T follicular helper cell (primary cell): ENCODE data around the gene METTL22.
A peak's percentile ranks its signal among the peaks of the same experiment; 100 is the strongest.

Experiments
- DNase-seq: peaks from one replicate; pipeline ENCODE4 v3.0.0-alpha.2; 2020; ENCODE audit warnings: low read depth

METTL22 gene

GRCh38 chr16:8668113-8668512, 46.6 kb downstream of the METTL22 start:
- DNase-seq, result no peak

DNA sequence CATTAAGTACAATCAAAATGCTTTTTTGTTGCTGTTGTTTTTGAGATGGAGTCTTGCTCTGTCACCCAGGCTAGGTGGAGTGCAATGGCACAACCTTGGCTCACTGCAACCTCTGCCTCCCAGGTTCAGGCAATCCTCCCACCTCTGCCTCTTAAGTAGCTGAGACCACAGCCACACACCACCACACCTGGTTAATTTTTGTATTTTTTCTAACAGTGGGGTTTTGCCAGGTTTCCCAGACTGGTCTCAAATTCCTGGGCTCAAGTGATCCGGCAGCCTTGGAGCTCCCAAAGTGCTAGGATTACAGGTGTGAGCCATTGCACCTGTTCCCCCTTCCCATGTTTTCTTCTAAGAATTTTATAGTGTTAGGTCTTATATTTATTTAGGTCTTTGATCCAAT, 48.0 kb downstream of the METTL22 start:
- no peak for DNase-seq

DNA sequence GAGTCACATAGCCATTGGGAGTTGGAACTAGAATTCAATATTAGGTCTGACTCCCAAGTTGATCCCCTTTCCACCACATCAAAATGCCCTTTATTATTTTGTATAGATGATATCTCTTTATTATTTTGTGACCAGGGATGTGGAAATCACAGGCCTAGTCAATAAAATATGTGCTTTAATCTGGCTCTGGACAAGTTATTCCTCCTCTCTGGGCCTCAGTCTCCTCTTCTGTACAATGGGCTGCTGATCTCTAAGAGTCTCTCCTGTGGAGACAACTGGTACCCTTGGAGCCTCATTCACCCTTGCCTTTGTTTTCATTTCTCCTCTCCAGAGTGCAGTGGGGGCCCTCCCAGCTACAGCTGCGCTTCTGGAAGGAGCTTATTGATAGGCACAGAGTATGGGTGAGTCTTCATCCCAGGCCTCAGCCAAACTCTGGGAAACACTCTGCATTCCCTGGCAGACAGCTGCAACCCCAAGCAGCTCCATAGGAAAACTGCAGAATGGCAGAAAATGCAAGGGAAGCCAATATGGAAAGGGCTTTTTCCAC, 48.6 kb downstream of the METTL22 start:
- DNase-seq, result no peak

GRCh38 chr16:8673611-8674412, 52.3 kb downstream of the METTL22 start:
- no peak for DNase-seq

DNA sequence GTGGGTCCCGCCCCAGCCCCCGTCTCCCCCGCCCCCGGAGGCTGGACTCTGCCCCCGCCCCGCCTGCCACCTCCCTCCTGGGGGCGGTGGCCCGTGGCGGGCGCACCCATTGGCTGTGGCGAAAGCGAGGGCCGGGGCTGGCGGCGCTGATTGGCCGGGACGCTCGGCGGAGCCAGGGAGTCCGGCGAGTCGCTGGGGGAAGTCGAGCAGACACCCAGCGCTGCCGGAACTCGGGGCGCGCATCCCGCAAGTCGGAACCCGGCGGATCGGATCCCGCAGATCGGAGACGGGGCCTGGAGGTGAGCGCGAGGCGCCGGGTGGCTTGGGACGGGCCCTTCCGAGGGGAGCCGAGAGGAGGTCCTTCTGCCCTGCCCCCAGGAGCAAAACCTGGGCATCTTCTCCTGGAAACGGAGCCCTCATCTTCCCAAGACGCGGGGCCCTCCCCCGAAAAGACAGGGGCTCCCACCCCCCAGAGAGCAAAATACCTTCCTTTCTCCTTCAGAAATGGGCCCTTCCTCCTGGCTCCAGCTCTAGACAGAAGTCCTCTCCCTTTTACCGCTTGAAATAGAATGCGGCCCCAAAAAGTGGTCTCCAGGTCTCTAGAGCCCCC, 53.0 kb downstream of the METTL22 start, which contains the start of gene ABAT:
Gene ABAT, plus strand, starts transcription at position 205 of the 610 bp plus-strand sequence. CDS start 61,123 bp downstream, outside the sequence.
- peak; percentile 83 for DNase-seq

- DNase-seq, result peak; percentile 33
Observed at GRCh38 chr16:8675183-8676159, 54.0 kb downstream of the METTL22 start.

DNA sequence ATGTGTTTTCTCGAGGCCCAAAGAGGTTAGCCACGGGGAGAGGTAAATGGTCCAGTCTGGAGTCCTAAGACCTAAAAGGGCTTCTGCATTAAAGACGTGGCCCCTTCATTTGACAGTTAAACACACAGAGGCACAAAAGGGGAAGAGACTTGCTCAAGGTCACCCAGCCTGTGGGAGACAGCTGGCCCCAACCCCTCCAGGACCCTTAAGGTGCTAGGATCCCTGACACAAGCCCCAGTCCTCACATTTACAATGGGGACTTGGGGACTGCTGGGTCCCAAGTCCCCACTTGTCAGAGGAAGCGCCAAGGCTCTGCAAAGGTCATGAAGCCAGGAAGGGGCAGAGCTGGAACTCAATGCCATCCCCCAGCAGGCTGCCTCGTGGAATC, 54.7 kb downstream of the METTL22 start:
- DNase-seq, result no peak

DNA sequence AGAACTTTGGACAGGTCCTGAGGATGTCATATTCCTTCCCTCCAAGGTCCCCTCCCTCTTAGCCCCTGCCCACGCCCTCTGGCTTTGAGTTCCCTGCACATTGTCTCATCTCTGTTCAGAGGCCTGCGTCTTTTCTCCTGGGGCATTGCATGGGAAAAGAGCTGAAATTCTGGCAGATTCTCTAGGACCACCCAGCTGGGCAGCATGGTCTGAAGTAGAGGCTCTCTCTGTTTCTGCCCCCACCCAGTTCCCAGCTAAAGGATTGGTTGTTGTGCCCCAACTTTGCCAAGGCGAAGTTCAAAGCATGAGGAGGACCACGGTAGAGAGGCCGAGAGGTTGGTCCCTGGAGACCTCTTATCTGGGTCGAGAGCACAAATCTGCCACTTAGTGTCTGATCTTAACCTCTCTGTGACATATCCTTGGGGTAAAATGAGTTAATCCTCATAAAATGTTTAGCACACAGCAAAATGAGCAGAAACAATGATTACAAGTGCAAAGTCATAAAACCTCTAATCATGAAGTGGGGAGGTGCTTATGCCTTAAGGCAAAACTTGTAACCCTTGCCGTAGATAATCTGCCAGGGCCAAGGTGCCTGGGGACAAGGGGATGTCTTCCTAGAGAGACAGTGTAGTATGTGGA, 55.4 kb downstream of the METTL22 start:
- no peak for DNase-seq

DNA sequence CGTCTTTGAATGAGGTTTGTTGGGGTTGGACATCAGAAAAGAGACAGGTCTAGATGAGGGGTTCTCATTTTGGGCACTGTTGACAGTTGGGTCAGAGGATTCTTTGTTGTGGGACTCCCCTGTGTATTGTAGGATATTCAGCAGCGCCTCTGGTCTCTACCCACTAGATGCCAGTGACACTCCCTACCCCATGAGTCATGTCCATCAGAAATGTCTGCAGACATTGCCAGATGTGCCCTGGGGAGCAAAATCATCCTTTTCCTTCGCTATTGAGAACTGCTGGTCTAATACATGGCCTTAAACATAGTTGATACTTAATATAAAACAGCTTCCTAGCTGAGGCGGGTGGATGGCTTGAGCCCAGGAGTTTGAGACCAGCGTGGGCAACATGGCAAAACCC, 56.0 kb downstream of the METTL22 start:
- no peak for DNase-seq

- no peak for DNase-seq
Observed at GRCh38 chr16:8678068-8678927, 56.8 kb downstream of the METTL22 start.

DNA sequence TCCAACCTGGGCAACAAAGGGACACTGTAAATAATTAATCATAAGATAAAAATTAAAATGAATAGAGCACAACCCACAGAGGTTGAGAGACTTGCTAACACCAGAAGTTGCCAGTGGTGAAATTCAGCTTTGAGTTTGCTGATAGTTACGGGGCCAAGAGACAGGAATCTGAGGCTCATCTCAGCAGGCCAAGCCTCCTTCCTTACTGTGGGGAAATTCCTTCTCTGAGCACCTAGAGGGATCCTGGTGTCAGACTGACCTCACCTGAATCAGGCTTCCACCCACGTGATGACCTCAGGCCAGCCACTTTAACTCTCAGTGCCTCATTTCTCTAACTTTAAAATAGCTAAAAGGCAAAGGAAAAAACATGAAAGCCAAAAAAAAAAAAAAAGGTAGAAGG, 57.7 kb downstream of the METTL22 start:
- no peak for DNase-seq

DNA sequence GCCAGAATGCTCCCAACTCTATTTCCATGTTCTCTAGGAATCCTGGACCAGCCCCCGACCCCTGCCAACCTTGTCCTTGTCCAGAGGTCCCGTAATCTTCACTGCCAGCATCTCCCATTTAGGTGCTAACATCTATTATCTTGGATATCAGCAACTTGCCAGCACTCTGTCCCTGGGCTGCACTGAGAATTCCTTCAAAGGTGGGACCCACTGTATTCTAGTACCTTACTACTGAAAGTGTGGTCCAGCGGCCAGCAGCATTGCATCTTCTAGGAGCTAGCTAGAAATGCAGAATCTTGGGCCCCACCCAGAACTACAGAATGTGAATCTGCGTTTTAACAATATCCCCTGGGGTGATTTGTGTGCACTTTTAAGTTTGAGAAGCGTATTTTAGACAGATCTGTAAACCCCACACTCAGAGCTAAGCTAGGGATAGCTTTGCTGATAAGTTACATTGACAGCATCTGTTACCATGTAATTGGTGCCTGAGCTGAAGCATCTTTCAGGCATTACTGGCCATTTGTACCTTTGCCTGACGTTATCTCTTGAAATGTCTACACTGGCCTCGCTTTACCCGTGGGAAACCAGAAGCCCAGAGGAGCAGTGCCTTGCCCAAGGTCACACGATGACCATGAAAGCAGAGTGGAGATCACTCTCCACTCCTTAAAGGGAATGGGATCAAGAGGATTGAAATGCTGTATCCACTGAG, 61.2 kb downstream of the METTL22 start:
- DNase-seq, result no peak

GRCh38 chr16:8683640-8684039, 62.1 kb downstream of the METTL22 start:
- DNase-seq, result no peak

GRCh38 chr16:8685617-8686016, 64.1 kb downstream of the METTL22 start:
- no peak for DNase-seq

GRCh38 chr16:8686031-8686621, 64.6 kb downstream of the METTL22 start:
- DNase-seq, result no peak

DNA sequence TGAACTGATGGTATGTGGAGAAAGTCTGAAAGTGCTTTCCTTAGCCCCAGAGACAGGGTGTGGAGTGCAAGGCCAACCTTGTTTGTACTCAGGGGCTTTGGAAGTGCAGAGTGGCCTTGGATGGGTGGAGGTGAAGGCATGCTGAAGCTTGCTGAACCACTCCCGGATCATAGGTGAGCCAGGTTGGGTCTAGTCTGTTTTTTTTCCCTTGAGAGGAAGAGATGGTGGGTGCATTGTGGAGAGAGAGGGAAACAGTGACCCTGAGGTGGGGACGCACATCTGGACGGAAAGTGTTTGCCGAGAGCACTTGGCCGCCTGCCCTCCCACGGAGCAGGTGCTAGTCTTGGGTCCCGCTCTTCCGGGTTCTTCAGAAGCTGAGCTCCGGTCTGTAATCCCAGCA, 65.4 kb downstream of the METTL22 start:
- DNase-seq, result no peak

DNA sequence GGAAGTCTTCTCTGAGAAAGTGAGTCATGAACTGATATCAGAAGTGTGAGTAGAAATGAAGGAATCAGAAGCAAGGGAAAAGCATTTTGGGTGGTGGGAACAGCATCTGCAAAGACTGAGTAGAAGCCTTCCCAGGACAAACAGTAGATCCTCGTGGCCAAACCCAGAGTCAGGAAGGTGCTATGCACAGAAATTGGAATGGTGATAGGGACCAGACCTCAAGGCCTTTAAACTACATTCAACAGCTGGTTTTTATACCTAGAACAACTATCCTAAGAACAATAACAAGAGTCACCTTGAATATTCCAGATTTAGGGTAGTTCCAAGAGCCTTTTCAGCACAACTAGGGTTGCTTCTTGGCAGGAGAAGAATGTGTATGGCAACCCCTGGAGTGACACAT, 68.2 kb downstream of the METTL22 start:
- no peak for DNase-seq

DNA sequence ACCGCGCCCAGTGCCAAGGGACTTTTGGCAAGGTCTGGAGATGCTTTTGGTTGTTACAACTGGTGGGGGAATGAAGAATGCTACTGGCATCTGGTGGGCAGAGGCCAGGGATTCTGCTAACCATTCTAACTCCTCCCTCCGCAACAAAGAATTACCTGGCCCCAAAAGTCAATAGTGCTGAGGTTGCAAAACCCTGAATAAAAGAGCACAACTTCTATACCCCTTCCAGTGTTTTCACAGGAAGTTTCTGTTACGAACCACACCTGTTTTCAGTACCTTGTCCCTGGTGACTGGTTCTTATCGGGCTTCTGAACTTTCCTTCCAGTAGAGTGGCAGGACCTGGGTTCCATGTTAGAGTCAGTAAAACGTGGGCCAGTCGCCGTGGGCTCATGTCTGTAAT, 70.2 kb downstream of the METTL22 start:
- DNase-seq, result no peak
